ENCODE data around the gene NRG3.
A peak's percentile ranks its signal among the peaks of the same experiment; 100 is the strongest.

Gene NRG3

GRCh38 chr10:82968533-82968932 lies 1093.5 kb downstream of the NRG3 start:
- Histone ChIP-seq H3K9me3 (ENCODE audit: low read length) (no peaks in the 10 kb centered on the region), H3K27me3 (ENCODE audit: insufficient read depth, low read length) (no peaks in the 10 kb centered on the region), H4K20me1 (ENCODE audit: insufficient read depth, low read length) (no peaks in the 10 kb centered on the region), H3F3A (ENCODE audit: insufficient read depth, low read length) (no peaks in the 10 kb centered on the region), H3K79me2 (ENCODE audit: insufficient read depth, low read length) (no peaks in the 10 kb centered on the region), H2AFZ (ENCODE audit: low read length) (no peak overlapping the region), H3K36me3 (ENCODE audit: insufficient read depth, low read length) (peaks cover 7% of the 10 kb centered on the region; the same call in 1 of the 2 replicates), H3K9me2 (ENCODE audit: low read depth, low read length) (no peaks in the 10 kb centered on the region), H3K4me3 (ENCODE audit: low read depth, low read length, poor library complexity, severe bottlenecking) (no peak overlapping the region), H3K27ac (ENCODE audit: low read depth, low read length, poor library complexity, severe bottlenecking) (no peak overlapping the region), H3K9ac (ENCODE audit: low read length) (no peak overlapping the region), H3K4me1 (ENCODE audit: insufficient read depth, low read length, severe bottlenecking) (no peaks in the 10 kb centered on the region), H3K4me2 (ENCODE audit: low read length) (no peak overlapping the region)
- TF ChIP-seq CTCF (IDR thresholded peaks at IDR 0.05; ENCODE audit: low read length): no peak
- TF ChIP-seq EZH2 (IDR thresholded peaks at IDR 0.05; ENCODE audit: borderline replicate concordance, low read length): no peak

- peaks cover 10% of the 10 kb centered on the region; the same call in 1 of the 2 replicates for H3K36me3 ChIP-seq (ENCODE audit: insufficient read depth, low read length)
- H3K9me3 ChIP-seq (ENCODE audit: low read length): no peaks in the 10 kb centered on the region
- no peaks in the 10 kb centered on the region for H3K27me3 ChIP-seq (ENCODE audit: insufficient read depth, low read length)
- no peaks in the 10 kb centered on the region for H3K4me1 ChIP-seq (ENCODE audit: insufficient read depth, low read length, severe bottlenecking)
- H3K4me3 ChIP-seq (ENCODE audit: low read depth, low read length, poor library complexity, severe bottlenecking): no peak overlapping the region
- H3K79me2 ChIP-seq (ENCODE audit: insufficient read depth, low read length): no peaks in the 10 kb centered on the region
- H4K20me1 ChIP-seq (ENCODE audit: insufficient read depth, low read length): no peaks in the 10 kb centered on the region
- H3F3A ChIP-seq (ENCODE audit: insufficient read depth, low read length): no peaks in the 10 kb centered on the region
- no peak overlapping the region for H3K9ac ChIP-seq (ENCODE audit: low read length)
- H3K27ac ChIP-seq (ENCODE audit: low read depth, low read length, poor library complexity, severe bottlenecking): no peak overlapping the region
- no peak overlapping the region for H2AFZ ChIP-seq (ENCODE audit: low read length)
- peak; percentile 61 for TF ChIP-seq CTCF (IDR thresholded peaks at IDR 0.05; ENCODE audit: low read length)
- no peak for TF ChIP-seq EZH2 (IDR thresholded peaks at IDR 0.05; ENCODE audit: borderline replicate concordance, low read length)
- H3K4me2 ChIP-seq (ENCODE audit: low read length): no peak overlapping the region
- H3K9me2 ChIP-seq (ENCODE audit: low read depth, low read length): no peaks in the 10 kb centered on the region
Measured at GRCh38 chr10:82969405-82969804, 1094.4 kb downstream of the NRG3 start.

- H3K4me3 ChIP-seq (ENCODE audit: low read depth, low read length, poor library complexity, severe bottlenecking): no peak overlapping the region
- H3K4me1 ChIP-seq (ENCODE audit: insufficient read depth, low read length, severe bottlenecking): no peaks in the 10 kb centered on the region
Measured at GRCh38 chr10:82980321-82980720, 1105.3 kb downstream of the NRG3 start.

More at GRCh38 chr10:82980321-82980720, 1105.3 kb downstream of the NRG3 start:
- H3K9me3 ChIP-seq (ENCODE audit: low read length): no peaks in the 10 kb centered on the region
- H2AFZ ChIP-seq (ENCODE audit: low read length): no peak overlapping the region
- H3K27me3 ChIP-seq (ENCODE audit: insufficient read depth, low read length): no peaks in the 10 kb centered on the region
- no peaks in the 10 kb centered on the region for H3K79me2 ChIP-seq (ENCODE audit: insufficient read depth, low read length)
- no peaks in the 10 kb centered on the region for H4K20me1 ChIP-seq (ENCODE audit: insufficient read depth, low read length)
- H3K9ac ChIP-seq (ENCODE audit: low read length): no peak overlapping the region
- peaks cover 57% of the 10 kb centered on the region for H3K36me3 ChIP-seq (ENCODE audit: insufficient read depth, low read length)
- H3K9me2 ChIP-seq (ENCODE audit: low read depth, low read length): no peaks in the 10 kb centered on the region
- TF ChIP-seq EZH2 (IDR thresholded peaks at IDR 0.05; ENCODE audit: borderline replicate concordance, low read length): no peak
- no peak for TF ChIP-seq CTCF (IDR thresholded peaks at IDR 0.05; ENCODE audit: low read length)
- H3K4me2 ChIP-seq (ENCODE audit: low read length): no peak overlapping the region
- no peak overlapping the region for H3K27ac ChIP-seq (ENCODE audit: low read depth, low read length, poor library complexity, severe bottlenecking)
- no peaks in the 10 kb centered on the region for H3F3A ChIP-seq (ENCODE audit: insufficient read depth, low read length)
